Retina (tissue), 1 donor: ENCODE results near the gene PDE8B.

Experiments used
- DNase-seq: peaks from one replicate; pipeline ENCODE4 v3.0.0-alpha.2; 2016

Gene PDE8B

GRCh38 chr5:77210091-77210963 lies at the start of gene PDE8B:
PDE8B (plus strand) TSS chr5:77210680; CDS start chr5:77210926, 246 bp downstream.
- peak; percentile 49 for DNase-seq

- no peak for DNase-seq
Observed at GRCh38 chr5:77163453-77163852, 47.0 kb upstream of the PDE8B start.

- no peak for DNase-seq
Observed at GRCh38 chr5:77167063-77167462, 43.4 kb upstream of the PDE8B start.

DNA sequence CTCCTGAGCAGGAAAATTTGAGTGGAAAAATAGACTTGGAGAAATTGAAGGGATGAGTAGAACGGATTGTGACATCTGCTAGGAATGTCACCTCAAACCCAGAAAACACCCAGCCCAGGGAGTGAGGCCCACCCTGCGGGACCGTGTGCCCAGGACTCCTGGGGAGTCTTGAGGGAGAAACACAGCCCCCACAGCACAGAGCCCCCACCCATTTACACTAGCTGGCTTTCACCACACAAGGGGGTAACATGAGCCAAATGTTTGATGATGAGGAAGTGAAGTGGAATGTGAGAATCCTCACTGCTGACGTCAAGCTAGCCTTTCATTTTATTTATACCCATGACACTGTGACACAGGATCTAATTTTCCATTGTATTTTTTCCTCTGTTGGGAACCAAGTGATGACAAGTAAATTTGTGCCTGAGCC lies 42.8 kb upstream of the PDE8B start:
- DNase-seq, result no peak

- DNase-seq, result no peak
Observed at GRCh38 chr5:77168161-77168878, 42.2 kb upstream of the PDE8B start.

- DNase-seq, result no peak
Observed at GRCh38 chr5:77168879-77169244, 41.6 kb upstream of the PDE8B start.

GRCh38 chr5:77170196-77170890 lies 40.1 kb upstream of the PDE8B start:
- no peak for DNase-seq

DNA sequence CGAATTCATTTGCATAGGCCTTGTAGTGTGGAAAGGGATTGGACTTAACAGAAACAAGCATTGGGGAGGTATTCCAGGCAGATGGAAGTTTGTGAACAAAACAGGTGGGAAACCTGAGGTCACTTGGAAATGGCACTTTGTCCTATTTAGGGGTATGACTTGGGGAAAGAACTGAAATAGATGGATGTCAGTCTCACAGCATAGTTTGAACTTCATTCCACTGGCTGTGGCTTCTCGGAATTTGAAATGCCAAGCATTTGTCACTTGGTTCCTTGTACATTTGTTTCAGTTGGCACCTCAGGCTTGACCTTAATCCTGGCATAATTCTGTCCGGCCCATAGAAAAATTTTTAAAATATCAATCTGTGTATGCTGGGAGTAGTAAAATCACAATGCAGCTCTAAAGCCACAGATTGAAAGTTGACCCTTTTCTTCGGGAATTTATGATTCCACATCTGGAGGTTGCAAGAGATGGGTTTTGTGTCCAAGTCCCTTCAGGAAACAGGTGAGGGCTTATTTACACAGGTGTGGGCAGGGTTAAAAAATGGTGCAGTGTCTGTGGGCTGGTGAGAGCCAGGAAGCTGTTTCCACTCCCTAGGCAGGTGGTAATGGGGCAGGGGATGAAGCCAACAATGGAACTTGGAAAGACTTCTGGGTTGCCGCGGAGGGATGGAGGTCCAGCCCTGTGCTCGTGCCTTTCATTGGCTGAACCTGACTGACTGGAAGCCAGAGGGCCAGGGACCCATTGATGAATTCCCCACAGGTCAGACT lies 39.2 kb upstream of the PDE8B start:
- no peak for DNase-seq

DNA sequence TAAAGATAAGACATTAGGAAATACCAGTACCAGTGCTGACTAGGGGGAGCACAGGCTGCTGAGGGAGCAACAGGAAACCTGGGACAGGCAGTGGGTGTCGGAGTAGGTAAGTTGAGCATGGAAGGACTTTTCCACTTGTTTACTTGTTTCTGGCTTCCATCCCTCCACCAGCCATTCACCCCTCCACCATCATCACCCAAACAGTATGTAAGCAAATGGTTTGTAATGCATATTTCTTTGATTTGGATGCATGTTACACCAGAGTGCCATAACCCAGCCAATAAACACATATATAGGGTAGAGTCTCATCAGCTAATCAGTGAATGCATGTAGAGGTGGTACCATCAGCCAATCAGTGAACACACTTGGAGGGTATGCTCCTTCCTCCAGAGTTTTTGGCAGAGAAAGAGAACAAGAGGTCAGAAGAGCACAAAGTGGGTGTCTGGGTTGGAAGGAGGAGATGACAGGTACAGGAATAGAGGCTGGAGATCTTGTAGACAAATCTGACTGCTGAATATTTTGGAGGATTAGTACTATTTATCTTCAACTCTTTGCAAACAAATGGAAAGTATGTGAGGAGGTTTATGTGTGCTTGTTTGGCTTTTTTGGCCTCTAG lies 37.7 kb upstream of the PDE8B start:
- no peak for DNase-seq

DNA sequence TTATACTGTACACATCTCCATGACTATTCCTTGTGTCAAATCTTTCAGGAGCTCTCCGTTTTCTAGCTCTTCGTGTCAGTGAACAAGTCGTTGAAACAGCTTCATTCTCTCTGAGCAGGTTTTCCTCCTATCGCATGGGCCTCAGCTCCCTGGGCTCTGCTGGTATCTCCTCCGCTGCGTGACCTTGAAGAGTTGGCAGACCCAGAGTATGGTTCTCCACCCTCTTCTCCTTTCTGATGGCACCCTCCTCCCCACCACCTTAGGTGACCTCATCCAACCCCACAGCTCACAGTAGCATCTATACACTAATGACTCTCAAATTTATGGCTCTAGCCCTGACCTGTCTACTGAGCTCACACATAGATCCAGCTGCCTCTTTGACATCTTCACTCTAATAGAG lies 36.0 kb upstream of the PDE8B start:
- DNase-seq, result no peak

GRCh38 chr5:77175231-77175630 lies 35.2 kb upstream of the PDE8B start:
- no peak for DNase-seq

- no peak for DNase-seq
Observed at GRCh38 chr5:77176429-77176828, 34.1 kb upstream of the PDE8B start.

- DNase-seq, result no peak
Observed at GRCh38 chr5:77177576-77177975, 32.9 kb upstream of the PDE8B start.

- peak; percentile 60 for DNase-seq
Observed at GRCh38 chr5:77180167-77181081, 30.1 kb upstream of the PDE8B start.

GRCh38 chr5:77181173-77181572 lies 29.3 kb upstream of the PDE8B start:
- DNase-seq, result peak; percentile 40

DNA sequence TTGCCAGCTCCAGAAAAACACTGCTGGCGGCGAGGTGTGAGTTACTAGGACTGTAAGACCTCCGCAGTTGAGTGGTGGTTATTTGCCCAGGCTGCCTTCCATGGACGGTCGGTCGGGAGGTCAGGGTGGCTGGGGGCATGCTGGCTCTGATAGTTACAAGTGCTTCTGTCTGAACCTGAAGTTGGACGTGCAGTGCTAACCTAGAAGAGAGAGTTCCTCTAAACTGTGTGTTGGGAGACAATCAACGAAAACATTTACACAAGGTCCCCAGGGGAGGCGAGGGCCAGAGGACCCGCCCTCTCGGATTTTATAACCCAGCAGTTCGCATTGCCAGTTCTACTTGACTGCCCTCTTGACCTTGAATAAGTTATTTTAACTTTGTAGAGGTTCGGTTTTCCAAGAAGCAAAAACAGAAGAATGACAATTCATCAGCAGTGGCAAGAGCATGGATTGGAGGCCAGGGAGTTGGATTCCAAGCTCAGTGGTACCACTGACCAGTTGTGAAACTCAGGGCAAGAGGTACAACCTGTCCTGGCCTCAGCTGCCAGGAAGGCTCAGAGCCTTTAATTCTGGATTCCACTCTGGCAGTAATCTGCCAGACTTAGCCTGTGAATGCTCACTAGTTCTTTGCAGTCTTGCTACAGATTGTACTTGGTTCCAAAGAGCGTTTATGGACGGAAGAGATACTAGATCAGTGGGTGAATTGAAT lies 28.7 kb upstream of the PDE8B start:
- DNase-seq, result no peak

DNA sequence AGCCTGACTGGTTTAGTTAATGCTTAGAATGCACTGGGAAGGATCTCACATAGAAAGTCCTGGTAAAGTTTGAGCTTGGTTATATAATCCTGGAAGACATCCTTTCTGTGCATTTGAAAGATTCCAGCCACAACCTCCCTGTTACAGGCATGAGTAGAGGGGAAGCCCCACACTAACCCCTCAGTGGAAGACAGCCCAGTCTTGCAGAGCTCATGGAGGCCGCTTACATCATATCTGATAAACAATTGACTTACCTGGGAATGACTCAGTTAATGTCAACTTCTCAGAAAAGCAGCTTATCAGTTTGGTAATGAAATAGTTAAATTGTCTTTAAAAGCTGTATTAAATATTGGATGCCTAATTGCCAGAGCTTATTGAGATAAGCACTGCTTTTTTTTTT lies 28.1 kb upstream of the PDE8B start:
- no peak for DNase-seq

- no peak for DNase-seq
Observed at GRCh38 chr5:77186652-77187370, 23.7 kb upstream of the PDE8B start.

DNA sequence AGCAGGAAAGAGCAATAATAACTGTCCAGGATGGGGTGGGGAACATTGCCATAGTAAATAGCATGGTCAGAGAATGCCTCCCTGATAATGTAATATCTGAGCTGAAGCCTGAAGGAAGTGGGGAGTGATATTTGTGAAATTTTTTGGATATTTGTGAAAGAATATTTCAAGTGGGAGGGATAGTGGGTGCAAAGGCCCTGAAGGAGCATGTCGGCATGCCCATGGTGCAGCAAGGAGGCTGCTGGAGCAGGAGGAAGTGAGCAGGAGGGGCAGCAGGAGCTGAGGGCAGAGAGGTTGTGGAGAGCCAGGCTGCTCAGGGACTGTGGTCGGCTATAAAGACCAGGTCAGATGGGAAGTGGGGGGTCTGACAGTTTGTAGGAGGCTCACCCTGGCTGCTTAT lies 21.1 kb upstream of the PDE8B start:
- no peak for DNase-seq
